HepG2 (cell line): ENCODE results near the gene C1QTNF1. TPM values are rescaled to one million over a fixed set of nuclear protein-coding genes. Genes with fewer than 3 reads are reported as not detected.

Experiments used
- ATF2 ChIP-seq: sonication (generic); formaldehyde crosslinking; IDR thresholded peaks from 2 replicates; pipeline ENCODE4 v1.4.0; 2020; ENCODE audit warnings: missing genetic modification reagents
- GLI4 ChIP-seq: sonication (generic); formaldehyde crosslinking; IDR thresholded peaks from 2 replicates; pipeline ENCODE4 v1.5.1; 2020; ENCODE audit warnings: missing genetic modification reagents, mild to moderate bottlenecking, moderate library complexity, borderline replicate concordance
- HDAC1 ChIP-seq: sonication (generic); formaldehyde crosslinking; IDR thresholded peaks from 2 replicates; pipeline ENCODE4 v1.5.1; 2020; ENCODE audit warnings: mild to moderate bottlenecking, missing genetic modification reagents
- HOXD1 ChIP-seq: sonication (generic); formaldehyde crosslinking; IDR thresholded peaks from 2 replicates; pipeline ENCODE4 v1.5.0; 2020; ENCODE audit warnings: missing genetic modification reagents
- KDM1A ChIP-seq: IDR thresholded peaks from 2 replicates; pipeline ENCODE4 v1.6.1; 2016; ENCODE audit warnings: missing compliant biosample characterization
- MIER2 ChIP-seq: IDR thresholded peaks from 2 replicates; pipeline ENCODE4 v1.6.1; 2016; ENCODE audit warnings: missing biosample characterization, missing genetic modification reagents
- NFATC3 ChIP-seq: sonication (generic); formaldehyde crosslinking; IDR thresholded peaks from 2 replicates; pipeline ENCODE4 v1.5.1; 2020; ENCODE audit warnings: mild to moderate bottlenecking, missing genetic modification reagents
- NFYC ChIP-seq: IDR thresholded peaks from 2 replicates; pipeline ENCODE4 v1.6.1; 2016; ENCODE audit warnings: missing genetic modification reagents, missing compliant biosample characterization
- NR0B2 ChIP-seq: sonication (generic); formaldehyde crosslinking; IDR thresholded peaks from 2 replicates; pipeline ENCODE4 v1.4.0; 2020; ENCODE audit warnings: mild to moderate bottlenecking, missing genetic modification reagents
- POGZ ChIP-seq: sonication (generic); formaldehyde crosslinking; IDR thresholded peaks from 2 replicates; pipeline ENCODE4 v1.4.0; 2020; ENCODE audit warnings: mild to moderate bottlenecking, missing genetic modification reagents
- TFAP4 ChIP-seq: sonication (generic); IDR thresholded peaks from 2 replicates; pipeline ENCODE4 v1.6.1; 2016; ENCODE audit warnings: low read depth, borderline replicate concordance
- TGIF2 ChIP-seq: IDR thresholded peaks from 2 replicates; pipeline ENCODE4 v1.6.1; 2016; ENCODE audit warnings: control low read depth, missing compliant biosample characterization
- TRAFD1 ChIP-seq: sonication (generic); formaldehyde crosslinking; IDR thresholded peaks from 2 replicates; pipeline ENCODE4 v1.5.1; 2020; ENCODE audit warnings: missing genetic modification reagents, mild to moderate bottlenecking, borderline replicate concordance
- ZNF280B ChIP-seq: sonication (generic); formaldehyde crosslinking; IDR thresholded peaks from 2 replicates; pipeline ENCODE4 v1.5.0; 2020; ENCODE audit warnings: missing genetic modification reagents, mild to moderate bottlenecking, borderline replicate concordance
- ZNF503 ChIP-seq: sonication (generic); formaldehyde crosslinking; IDR thresholded peaks from 2 replicates; pipeline ENCODE4 v1.4.0; 2020; ENCODE audit warnings: missing genetic modification reagents
- ZNF512B ChIP-seq: sonication (generic); formaldehyde crosslinking; IDR thresholded peaks from 2 replicates; pipeline ENCODE4 v1.5.1; 2020; ENCODE audit warnings: missing genetic modification reagents, mild to moderate bottlenecking, borderline replicate concordance
- ZNF737 ChIP-seq: sonication (generic); formaldehyde crosslinking; IDR thresholded peaks from 2 replicates; pipeline ENCODE4 v1.5.0; 2020; ENCODE audit warnings: missing genetic modification reagents, mild to moderate bottlenecking, borderline replicate concordance
- ZNF75D ChIP-seq: sonication (generic); formaldehyde crosslinking; IDR thresholded peaks from 2 replicates; pipeline ENCODE4 v1.8.1; 2023; ENCODE audit warnings: missing genetic modification reagents, mild to moderate bottlenecking, borderline replicate concordance
- polyA plus RNA-seq, 8 experiments: library from polyadenylated mRNA; depleted of rRNA in 3 of 8; stranded (reverse) in 7 of 8; unstranded in 1 of 8; fragments of >200 nt; fragmentation: Illumina TruSeq in 4 of 8; extraction: Trizol in 4 of 8; gene quantifications; 2 replicates each; pipeline versions ENCODE4 v1.2.1 to v1.2.3, GENCODE V29; 2011 to 2016; ENCODE audit warnings: low read depth in 4 of 8, missing spikeins in 1 of 8, mixed read lengths in 1 of 8; ENCODE audit not compliant: insufficient read depth in 1 of 8
- total RNA-seq, 5 experiments: library from RNA; depleted of rRNA; stranded (reverse); fragments of >200 nt; fragmentation: Illumina TruSeq; extraction: Trizol; gene quantifications; 2 replicates each; pipeline ENCODE4 v1.2.3, GENCODE V29; 2016; ENCODE audit warnings: low read depth in 1 of 5

Gene C1QTNF1
- total and polyA plus RNA-seq, 2 of the 13 experiments (the other 11 are each of a cell fraction or from before 2014, with no cell fraction given), result 0.18 to 0.86 TPM

- TF ChIP-seq HDAC1 (no peak), MIER2 (no peak), NFYC (CRISPR knock-in tag) (no peak), POGZ (no peak), ATF2 (no peak), KDM1A (CRISPR knock-in tag) (no peak), ZNF512B (CRISPR knock-in tag) (no peak), NFATC3 (CRISPR knock-in tag) (no peak), HOXD1 (0 out of 2 replicates have a peak, but pooled peaks have one; percentile 50), ZNF75D (no peak), ZNF280B (CRISPR knock-in tag) (peak; percentile 26; the same call in 1 of the 2 replicates), TGIF2 (CRISPR knock-in tag) (no peak), NR0B2 (CRISPR knock-in tag) (no peak), ZNF737 (CRISPR knock-in tag) (no peak), GLI4 (CRISPR knock-in tag) (no peak), ZNF503 (CRISPR knock-in tag) (no peak), TRAFD1 (CRISPR knock-in tag) (0 out of 2 replicates have a peak, but pooled peaks have one; percentile 30), TFAP4 (no peak)
These were observed 4.0 kb downstream of the C1QTNF1 start (continued) for GRCh38 chr17:79027925-79028491.
